H1 (cell line): ENCODE data around the gene USP13. TPM values are rescaled to one million over a fixed set of nuclear protein-coding genes. Genes with fewer than 3 reads are reported as not detected.

Experiments used
- CTCF ChIA-PET: fragments of 300-600 bp; sonication (Branson Sonifier 250); formaldehyde crosslinking; loops from one replicate; lab custom pipeline; 2021; ENCODE audit not compliant: partially characterized antibody; lab: Charles Lee
- POLR2A ChIA-PET: fragments of 300-600 bp; sonication (Branson Sonifier 250); formaldehyde crosslinking; loops from one replicate; lab custom pipeline; 2021; ENCODE audit warnings: inconsistent platforms; ENCODE audit not compliant: partially characterized antibody; lab: Charles Lee
- DNase-seq, 2 experiments: peaks; one replicate each; pipeline versions ENCODE4 v3.0.0 to v3.0.0-alpha.2; 2010 to 2022; ENCODE audit warnings: low spot score in 2 of 2, low read depth in 1 of 2, mixed read lengths in 1 of 2
- FAIRE-seq: peaks from 2 replicates; lab custom pipeline; 2011; peaks lifted over from hg19 to GRCh38; lab: Jason Lieb, UNC
- H2AFZ ChIP-seq: 2 replicates; pipeline ENCODE4 v1.8.1; 2012; ENCODE audit warnings: low read length, inconsistent platforms
- H2AK5ac ChIP-seq: 2 replicates; pipeline ENCODE4 v1.6.1; 2013; ENCODE audit warnings: low read depth, low read length
- H2BK120ac ChIP-seq: replicated peaks from 2 replicates; pipeline ENCODE3; 2013; ENCODE audit warnings: low read depth, low read length, inconsistent platforms
- H2BK12ac ChIP-seq: 2 replicates; pipeline ENCODE4 v1.6.1; 2013; ENCODE audit warnings: low read depth, low read length
- H2BK15ac ChIP-seq: 2 replicates; pipeline ENCODE4 v1.6.1; 2013; ENCODE audit warnings: low read length
- H2BK20ac ChIP-seq: 2 replicates; pipeline ENCODE4 v1.6.1; 2013; ENCODE audit warnings: low read length
- H2BK5ac ChIP-seq: 2 replicates; pipeline ENCODE4 v1.6.1; 2013; ENCODE audit warnings: low read depth, low read length
- H3K14ac ChIP-seq: 2 replicates; pipeline ENCODE4 v1.6.1; 2013; ENCODE audit warnings: inconsistent platforms; ENCODE audit not compliant: insufficient read length
- H3K18ac ChIP-seq: 2 replicates; pipeline ENCODE4 v1.6.1; 2013; ENCODE audit warnings: low read length; ENCODE audit errors: extremely low read depth
- H3K23ac ChIP-seq: 2 replicates; pipeline ENCODE4 v1.6.1; 2013; ENCODE audit warnings: inconsistent platforms; ENCODE audit not compliant: insufficient read length
- H3K23me2 ChIP-seq: 2 replicates; pipeline ENCODE4 v1.6.1; 2013; ENCODE audit warnings: low read depth, low read length
- H3K27ac ChIP-seq: 2 replicates; pipeline ENCODE4 v1.6.1; 2011; ENCODE audit warnings: low read depth, low read length, inconsistent platforms
- H3K27me3 ChIP-seq, 4 experiments: replicated peaks in 1 of 4; 1 replicate in 1 of 4; 2 replicates in 3 of 4; pipeline versions ENCODE4 v1.6.1 to v1.8.1; 2011 to 2013; ENCODE audit warnings: low read length in 3 of 4, mild to moderate bottlenecking in 3 of 4, inconsistent platforms in 2 of 4, mixed read lengths in 2 of 4, moderate library complexity in 1 of 4; ENCODE audit not compliant: control insufficient read depth in 3 of 4, insufficient read depth in 3 of 4; ENCODE audit errors: extremely low read depth in 1 of 4
- H3K36me3 ChIP-seq, 4 experiments: 2 replicates each; pipeline versions ENCODE4 v1.6.1 to v1.8.1; 2011 to 2013; ENCODE audit warnings: mild to moderate bottlenecking in 4 of 4, low read length in 3 of 4, moderate library complexity in 2 of 4, control low read depth in 1 of 4, inconsistent platforms in 1 of 4; ENCODE audit not compliant: insufficient read depth in 4 of 4, control insufficient read depth in 2 of 4
- H3K4ac ChIP-seq: replicated peaks from 2 replicates; pipeline ENCODE3; 2013; ENCODE audit warnings: low read length, low read depth, mixed read lengths, inconsistent platforms; ENCODE audit not compliant: insufficient read length
- H3K4me1 ChIP-seq, 4 experiments: replicated peaks in 1 of 4; 1 replicate in 1 of 4; 2 replicates in 3 of 4; pipeline versions ENCODE4 v1.6.1 to v1.8.1; 2011 to 2013; ENCODE audit warnings: low read length in 3 of 4, inconsistent platforms in 2 of 4, mixed read lengths in 1 of 4; ENCODE audit not compliant: insufficient read depth in 4 of 4, control insufficient read depth in 3 of 4
- H3K4me2 ChIP-seq, 2 experiments: 2 replicates each; pipeline versions ENCODE4 v1.6.1 to v1.8.1; 2011 to 2013; ENCODE audit warnings: low read depth in 2 of 2, low read length in 2 of 2, control low read depth in 1 of 2, inconsistent platforms in 1 of 2, mild to moderate bottlenecking in 1 of 2; ENCODE audit not compliant: insufficient read depth in 1 of 2
- H3K4me3 ChIP-seq, 4 experiments: fragments of 200-600, 300-600 bp in 1 of 4; sonication (generic), shearing (Covaris generic), sonication (Bioruptor Twin) in 1 of 4; 2 replicates each; pipeline versions ENCODE4 v1.5.1 to v1.8.1; 2011 to 2016; ENCODE audit warnings: low read length in 4 of 4, low read depth in 3 of 4, control low read depth in 2 of 4, inconsistent platforms in 2 of 4, mild to moderate bottlenecking in 2 of 4, mixed read lengths in 1 of 4, moderate library complexity in 1 of 4; ENCODE audit not compliant: insufficient read depth in 2 of 4; ENCODE audit errors: extremely low read depth in 1 of 4
- H3K56ac ChIP-seq: replicated peaks from 2 replicates; pipeline ENCODE3; 2013; ENCODE audit warnings: low read depth, mild to moderate bottlenecking, mixed read lengths, low read length, inconsistent platforms; ENCODE audit not compliant: insufficient read length
- H3K79me1 ChIP-seq: 2 replicates; pipeline ENCODE4 v1.6.1; 2013; ENCODE audit warnings: low read depth, low read length, control low read depth
- H3K79me2 ChIP-seq, 2 experiments: 2 replicates each; pipeline versions ENCODE4 v1.6.1 to v1.8.1; 2012 to 2013; ENCODE audit warnings: low read length in 2 of 2, mild to moderate bottlenecking in 2 of 2, inconsistent platforms in 1 of 2; ENCODE audit not compliant: insufficient read depth in 2 of 2, control insufficient read depth in 1 of 2
- H3K9ac ChIP-seq, 4 experiments: replicated peaks in 1 of 4; 1 replicate in 1 of 4; 2 replicates in 3 of 4; pipeline versions ENCODE4 v1.6.1 to v1.8.1; 2011 to 2013; ENCODE audit warnings: low read depth in 3 of 4, low read length in 3 of 4, control low read depth in 2 of 4, mild to moderate bottlenecking in 2 of 4, moderate library complexity in 2 of 4, inconsistent platforms in 1 of 4; ENCODE audit errors: extremely low read depth in 1 of 4
- H3K9me3 ChIP-seq, 2 experiments: 2 replicates each; pipeline versions ENCODE4 v1.6.1 to v1.8.1; 2012 to 2013; ENCODE audit warnings: mild to moderate bottlenecking in 2 of 2, moderate library complexity in 2 of 2, control low read depth in 1 of 2, inconsistent platforms in 1 of 2, low read depth in 1 of 2, low read length in 1 of 2, mixed read lengths in 1 of 2; ENCODE audit not compliant: insufficient read depth in 2 of 2
- H4K20me1 ChIP-seq, 2 experiments: replicated peaks in 1 of 2; 2 replicates each; pipeline versions ENCODE3 to v1.8.1; 2011 to 2013; ENCODE audit warnings: inconsistent platforms in 2 of 2, low read length in 2 of 2, mild to moderate bottlenecking in 1 of 2; ENCODE audit not compliant: insufficient read depth in 2 of 2, control insufficient read depth in 1 of 2
- H4K5ac ChIP-seq: 2 replicates; pipeline ENCODE4 v1.6.1; 2013; ENCODE audit warnings: low read length, low read depth, mixed read lengths, inconsistent platforms; ENCODE audit not compliant: insufficient read length
- H4K8ac ChIP-seq: 2 replicates; pipeline ENCODE4 v1.8.0; 2013; ENCODE audit warnings: mild to moderate bottlenecking, moderate library complexity, low read length, inconsistent platforms; ENCODE audit not compliant: insufficient read depth; ENCODE audit errors: extremely low read depth
- H4K91ac ChIP-seq: replicated peaks from 2 replicates; pipeline ENCODE3; 2013; ENCODE audit warnings: low read length, mixed read lengths, inconsistent platforms; ENCODE audit not compliant: insufficient read length
- ATF3 ChIP-seq: IDR thresholded peaks from 2 replicates; pipeline ENCODE4 v1.6.1; 2011; ENCODE audit warnings: low read depth, mild to moderate bottlenecking, low read length; ENCODE audit not compliant: insufficient read depth
- BCL11A ChIP-seq, 2 experiments: IDR thresholded peaks; one replicate each; pipeline ENCODE4 v1.6.1; 2011; ENCODE audit warnings: low read depth in 2 of 2, low read length in 2 of 2, mild to moderate bottlenecking in 2 of 2
- RAD21 ChIP-seq, 2 experiments: IDR thresholded peaks in 1 of 2; conservative IDR thresholded peaks in 1 of 2; 2 replicates each; pipeline ENCODE4 v1.6.1; 2011; ENCODE audit warnings: low read depth in 2 of 2, low read length in 2 of 2, improper control_type of control experiment in 1 of 2, inconsistent platforms in 1 of 2, mild to moderate bottlenecking in 1 of 2, moderate library complexity in 1 of 2
- SP1 ChIP-seq: IDR thresholded peaks from 2 replicates; pipeline ENCODE4 v1.6.1; 2011; ENCODE audit warnings: low read depth, low read length
- WGBS, 2 experiments: shearing (Covaris generic) in 1 of 2; methylation state at CpG; one replicate each; pipeline versions ENCODE4 v1.1.6 to v1.1.7; 2013 to 2015; ENCODE audit warnings: low lambda C conversion rate in 2 of 2, mixed read lengths in 2 of 2, inconsistent platforms in 1 of 2, low coverage in 1 of 2, missing lambda C conversion rate in 1 of 2; ENCODE audit not compliant: insufficient replicate concordance in 2 of 2, insufficient coverage in 1 of 2, insufficient read length in 1 of 2; ENCODE audit errors: extremely low coverage in 1 of 2, missing lambda C conversion rate in 1 of 2; 5-methylcytosine and 5-hydroxymethylcytosine counted together
- polyA plus RNA-seq, 7 experiments: library from polyadenylated mRNA; depleted of rRNA in 3 of 7; stranded (reverse) in 5 of 7; unstranded in 2 of 7; fragments of >200 nt in 5 of 7; fragments of 200-250 nt in 2 of 7; gene quantifications; 1 replicate in 5 of 7; 2 replicates in 1 of 7; 4 replicates in 1 of 7; pipeline versions ENCODE4 v1.2.1 to v1.2.3, GENCODE V29; 2011 to 2013; ENCODE audit warnings: missing spikeins in 2 of 7, mixed read lengths in 2 of 7
- total RNA-seq: library from RNA; stranded (reverse); fragmentation: NEBNext Ultra II Directional; extraction: Animal tissue kit (Norgen Biotek cat#: 25700); gene quantifications from 2 replicates; pipeline ENCODE4 v1.2.1, GENCODE V29; 2021

Gene USP13
- total and polyA plus RNA-seq, 2 of the 8 experiments (the other 6 are each of a cell fraction or from before 2014, with no cell fraction given) = 7.9 to 25.9 TPM

GRCh38 chr3:179760944-179761343 is 108.1 kb downstream of the USP13 start:
- Histone ChIP-seq H2BK20ac (no peak overlapping the region), H3K27ac (no peak overlapping the region), H3K79me1 (no peaks in the 10 kb centered on the region), H4K20me1 (no peaks in the 10 kb centered on the region), H3K27me3 (no peaks in the 10 kb centered on the region), H2AFZ (no peak overlapping the region), H4K8ac (no peak overlapping the region), H3K9ac (no peak overlapping the region), H3K4ac (no peak overlapping the region), H3K36me3 (peaks cover 5 to 25% (median 17%) of the 10 kb centered on the region in 4 experiments; a peak in 6 of 8 replicates), H3K4me2 (no peak overlapping the region), H3K14ac (no peak overlapping the region), H2AK5ac (no peak overlapping the region), H3K79me2 (no peaks in the 10 kb centered on the region), H3K23ac (no peak overlapping the region), H3K23me2 (no peaks in the 10 kb centered on the region), H3K4me3 (no peak overlapping the region), H3K4me1 (no peaks in the 10 kb centered on the region), H3K18ac (no peak overlapping the region), H4K91ac (no peak overlapping the region), H4K5ac (no peak overlapping the region), H2BK5ac (no peak overlapping the region), H3K56ac (no peak overlapping the region), H3K9me3 (no peaks in the 10 kb centered on the region), H2BK15ac (no peak overlapping the region), H2BK120ac (no peak overlapping the region), H2BK12ac (no peak overlapping the region)
- DNase-seq (peak in 1 of 2 experiments; percentile 7), FAIRE-seq (no peak)
- ChIA-PET CTCF (interaction anchor here (0.9 to 1.2 kb wide), 4 partner anchors 8 to 185 kb away, joined by 3 to 6 read pairs (median 3); no protein-coding TSS in a partner anchor), POLR2A (interaction anchor here (2.0 kb wide), 1 partner anchor 10 kb away, joined by 4 read pairs; no protein-coding TSS in a partner anchor)
- 95% methylated on average over 8 of the region's 8 CpGs; no CpG with 5 or more reads in 1 of the 2 experiments for WGBS, 2 experiments
- TF ChIP-seq RAD21 (IDR thresholded peaks at IDR 0.05 in 1 of 2, conservative IDR thresholded peaks at IDR 0.05 in 1 of 2; ENCODE audit: low read depth in 2 of 2, low read length in 2 of 2) (no peak), BCL11A (IDR thresholded peaks at IDR 0.05; ENCODE audit: low read depth in 2 of 2, low read length in 2 of 2) (no peak), SP1 (no peak), ATF3 (no peak)
